Panc1 (cell line): ENCODE results near the gene ATP9A. TPM values are rescaled to one million over a fixed set of nuclear protein-coding genes. Genes with fewer than 3 reads are reported as not detected.
A peak's percentile ranks its signal among the peaks of the same experiment; 100 is the strongest.

ENCODE experiments used
- ATAC-seq: fragments of 200-7000 bp; cut with Tn5 transposase; 2 replicates; pipeline ENCODE4 v1.9.1; 2020; ENCODE audit warnings: mild to moderate bottlenecking, moderate library complexity
- BruUV-seq: library from RNA; stranded (reverse); fragments of 400-500 nt; replicated peaks from 2 replicates; lab custom pipeline; 2021; lab: Mats Ljungman, UMichigan
- CTCF ChIA-PET: fragments of 300-600 bp; sonication (Branson Sonifier 250); formaldehyde crosslinking; loops from one replicate; lab custom pipeline; 2022; ENCODE audit warnings: antibody characterized with exemption; lab: Charles Lee
- POLR2A ChIA-PET: fragments of 300-600 bp; sonication (Branson Sonifier 250); formaldehyde crosslinking; loops from one replicate; lab custom pipeline; 2022; ENCODE audit warnings: antibody characterized with exemption; lab: Charles Lee
- DNase-seq: peaks from one replicate; pipeline ENCODE4 v3.0.0-alpha.2; 2010; ENCODE audit warnings: low read depth, low spot score
- H3K27ac ChIP-seq: 2 replicates; pipeline ENCODE4 v1.5.1; 2011; ENCODE audit warnings: mild to moderate bottlenecking, low read length, inconsistent platforms
- H3K27me3 ChIP-seq: fragments of 200-500 bp; sonication (Bioruptor generic); 2 replicates; pipeline ENCODE4 v1.6.0; 2014; ENCODE audit warnings: low read length, inconsistent platforms; ENCODE audit not compliant: control insufficient read depth, insufficient read depth
- H3K36me3 ChIP-seq: fragments of 200-500 bp; sonication (Bioruptor generic); 2 replicates; pipeline ENCODE4 v1.5.1; 2014; ENCODE audit warnings: inconsistent platforms, mild to moderate bottlenecking, low read length, moderate library complexity; ENCODE audit not compliant: control insufficient read depth, insufficient read depth
- H3K4me1 ChIP-seq: 2 replicates; pipeline ENCODE4 v1.5.1; 2011; ENCODE audit warnings: inconsistent platforms, mild to moderate bottlenecking, low read length, moderate library complexity; ENCODE audit not compliant: control insufficient read depth, insufficient read depth
- H3K4me3 ChIP-seq, 2 experiments: 2 replicates each; pipeline ENCODE4 v1.5.1; 2011 to 2012; ENCODE audit warnings: low read depth in 2 of 2, low read length in 2 of 2, mild to moderate bottlenecking in 2 of 2, inconsistent platforms in 1 of 2, moderate library complexity in 1 of 2
- H3K9me3 ChIP-seq: fragments of 200-500 bp; sonication (Bioruptor generic); 2 replicates; pipeline ENCODE4 v1.5.1; 2014; ENCODE audit warnings: low read depth, mild to moderate bottlenecking, inconsistent platforms, low read length, moderate library complexity; ENCODE audit not compliant: control insufficient read depth, insufficient read depth
- CTCF ChIP-seq: fragments of 450-650 bp; IDR thresholded peaks from 2 replicates; pipeline ENCODE4 v1.5.1; 2017; ENCODE audit warnings: mild to moderate bottlenecking
- POLR2AphosphoS5 ChIP-seq: IDR thresholded peaks from 2 replicates; pipeline ENCODE4 v1.6.1; 2012; ENCODE audit warnings: mild to moderate bottlenecking, low read depth, low read length, moderate library complexity
- REST ChIP-seq, 2 experiments: IDR thresholded peaks; 2 replicates each; pipeline ENCODE4 v1.6.1; 2011 to 2012; ENCODE audit warnings: low read depth in 2 of 2, control low read depth in 1 of 2, low read length in 1 of 2, mild to moderate bottlenecking in 1 of 2, moderate library complexity in 1 of 2; ENCODE audit not compliant: insufficient read depth in 1 of 2
- SIN3A ChIP-seq: IDR thresholded peaks from 2 replicates; pipeline ENCODE4 v1.6.1; 2012; ENCODE audit warnings: low read depth, mild to moderate bottlenecking, low read length, moderate library complexity, borderline replicate concordance; ENCODE audit not compliant: insufficient read depth
- TCF7L2 ChIP-seq: IDR thresholded peaks from 2 replicates; pipeline ENCODE4 v1.6.1; 2011; ENCODE audit warnings: mild to moderate bottlenecking, low read depth, low read length, inconsistent platforms
- in situ Hi-C: cut with HindIII; loops from 2 replicates; pipeline ENCODE4 v1.10.0; 2016; ENCODE audit warnings: low sequenced_read_pairs, low pct_unique_long_range_greater_than_20kb
- intact Hi-C: fragments of 100-400 bp; cut with micrococcal nuclease; formaldehyde crosslinking; loops from one replicate; pipeline ENCODE4 v1.10.0; 2022; ENCODE audit not compliant: unreplicated experiment
- total RNA-seq: library from RNA; stranded (reverse); gene quantifications from one replicate; pipeline ENCODE4 v1.2.1, GENCODE V29; 2021; ENCODE audit not compliant: unreplicated experiment

Gene ATP9A
- total RNA-seq, 1 experiment from 2014 or later: 8.7 TPM

- no peak for ATAC-seq
- TF ChIP-seq REST (IDR thresholded peaks at IDR 0.05; ENCODE audit: insufficient read depth in 1 of 2, low read depth in 2 of 2, low read length in 1 of 2): no peak
- no peak for TF ChIP-seq POLR2AphosphoS5
- TF ChIP-seq CTCF: no peak
- no peak for TF ChIP-seq TCF7L2
- no peak for TF ChIP-seq SIN3A
- no peaks in the 10 kb centered on the region for H3K9me3 ChIP-seq
- H3K36me3 ChIP-seq: no peaks in the 10 kb centered on the region
- in situ Hi-C loops: no loop called here
- TSS peak; percentile 73 for BruUV-seq
- ChIA-PET POLR2A (no interaction called here), CTCF (no interaction called here)
- intact Hi-C loops: loop anchor here (10.0 kb wide), 1 partner anchor 106 kb away; no protein-coding TSS in a partner anchor
- H3K27ac ChIP-seq: peak overlapping the region; percentile 72
- H3K27me3 ChIP-seq: no peaks in the 10 kb centered on the region
- no peak for DNase-seq
- H3K4me1 ChIP-seq: peaks cover 28% of the 10 kb centered on the region
- peak overlapping the region; percentile 53 to 92 for H3K4me3 ChIP-seq
Measured at GRCh38 chr20:51560550-51561307, 207.5 kb downstream of the ATP9A start.

- no peak overlapping the region for H3K4me3 ChIP-seq
- no peaks in the 10 kb centered on the region for H3K27me3 ChIP-seq
- in situ Hi-C loops: no loop called here
- no peaks in the 10 kb centered on the region for H3K36me3 ChIP-seq
- no peaks in the 10 kb centered on the region for H3K9me3 ChIP-seq
- CTCF ChIA-PET: no interaction called here
- no peak for TF ChIP-seq REST (IDR thresholded peaks at IDR 0.05; ENCODE audit: insufficient read depth in 1 of 2, low read depth in 2 of 2, low read length in 1 of 2)
- TF ChIP-seq CTCF: no peak
- TF ChIP-seq POLR2AphosphoS5: no peak
- no peak for TF ChIP-seq SIN3A
- TF ChIP-seq TCF7L2: no peak
- peaks cover 23% of the 10 kb centered on the region for H3K4me1 ChIP-seq
- DNase-seq (no peak), ATAC-seq (no peak)
- peak overlapping the region; percentile 20; the same call in 1 of the 2 replicates for H3K27ac ChIP-seq
- BruUV-seq: no TSS peak
- intact Hi-C loops: loop anchor here (10.0 kb wide), 1 partner anchor 105 kb away; no protein-coding TSS in a partner anchor
- POLR2A ChIA-PET: no interaction called here
Measured at GRCh38 chr20:51560042-51560441, 208.1 kb downstream of the ATP9A start.
